NCI-H1092 (cell line): Measurements from ENCODE around the gene NECTIN2.
"Not testable (repeated sequence)": the region's sequence is repeated elsewhere in the genome, so short reads cannot be mapped to it uniquely, and the experiment has no call there.

Experiments
- DNase-seq: peaks from one replicate; lab custom pipeline; 2025; lab: John Stamatoyannopoulos, UW

NECTIN2 gene

DNA sequence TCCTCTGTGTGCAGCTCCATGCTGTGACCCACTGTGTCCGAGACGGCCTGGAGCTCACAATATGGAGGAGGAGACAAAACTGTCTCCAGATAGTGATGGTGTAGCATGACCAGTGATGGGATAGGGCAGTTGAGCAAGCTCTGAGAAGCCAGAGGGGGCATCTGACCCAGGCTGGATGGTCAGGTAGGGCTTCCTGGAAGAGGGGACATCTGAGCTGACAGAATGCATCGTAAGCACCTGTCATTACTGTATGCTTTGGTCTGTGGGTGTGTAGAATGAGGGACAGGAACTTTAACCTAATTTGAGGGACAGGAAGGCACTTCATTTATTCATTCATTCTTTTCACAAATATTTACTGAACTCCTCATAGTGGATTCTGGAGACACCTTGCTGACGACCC, 38.5 kb downstream of the NECTIN2 start:
- DNase-seq: no peak

DNA sequence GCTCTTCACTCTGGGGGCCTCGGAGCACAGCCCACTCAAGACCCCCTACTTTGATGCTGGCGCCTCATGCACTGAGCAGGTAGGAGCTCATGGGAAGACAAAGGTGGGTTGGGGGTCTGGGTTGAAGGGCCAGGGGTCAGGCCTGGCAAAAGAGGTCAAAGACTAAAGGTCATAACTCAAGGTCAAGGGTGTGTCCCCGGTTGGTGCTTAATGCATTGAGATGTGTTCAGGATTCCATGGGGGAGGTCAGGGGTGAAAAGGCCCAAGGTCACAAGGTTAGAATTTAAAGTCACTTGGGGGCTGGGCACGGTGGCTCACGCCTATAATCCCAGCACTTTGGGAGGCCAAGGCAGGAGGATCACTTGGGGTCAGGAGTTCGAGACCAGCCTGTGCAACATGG, 40.0 kb downstream of the NECTIN2 start:
- DNase-seq: no peak

- DNase-seq: no peak
These were observed 41.6 kb downstream of the NECTIN2 start for GRCh38 chr19:44887648-44888047.

GRCh38 chr19:44888335-44888734, 42.2 kb downstream of the NECTIN2 start:
- DNase-seq: not testable (repeated sequence)

- DNase-seq: no peak
These were observed 43.8 kb downstream of the NECTIN2 start for GRCh38 chr19:44889830-44890365.

DNA sequence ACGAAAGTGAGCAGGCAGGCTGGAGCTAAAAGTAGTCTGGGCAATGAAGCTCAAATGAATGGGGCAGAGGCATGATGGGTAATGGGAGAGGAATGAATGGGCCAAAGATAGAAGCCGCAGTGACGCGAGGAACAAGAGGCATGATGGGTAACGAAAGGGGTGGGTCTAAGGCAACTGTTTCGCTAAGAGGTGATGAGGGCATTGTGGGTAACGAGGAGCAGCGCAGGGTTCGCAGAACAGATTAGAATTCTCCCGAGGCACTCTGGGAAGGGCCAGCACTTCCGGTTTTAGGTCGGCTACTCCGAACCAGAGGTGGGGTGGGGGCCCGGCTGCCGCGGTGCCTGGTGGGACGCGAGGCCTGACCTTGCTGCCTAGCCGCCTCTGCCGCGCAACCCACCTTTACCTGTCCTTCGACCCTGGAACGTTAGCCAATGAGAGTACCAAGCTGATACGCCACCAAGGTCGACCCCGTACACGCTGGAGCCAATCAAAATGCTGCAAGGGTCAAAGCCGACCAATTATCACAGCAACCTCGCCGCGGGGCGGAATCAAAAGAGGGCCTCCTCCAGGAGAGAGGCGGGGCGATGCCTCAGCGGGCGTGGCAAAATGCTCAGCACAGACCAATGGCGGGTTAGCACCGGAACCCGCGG, 44.4 kb downstream of the NECTIN2 start:
- DNase-seq: peak; percentile 100

- DNase-seq: peak; percentile 100
These were observed 45.2 kb downstream of the NECTIN2 start, which contains the start of gene TOMM40 for GRCh38 chr19:44891016-44891882. Gene TOMM40 (plus strand): TSS chr19:44891254. CDS start chr19:44891416, 162 bp downstream.

DNA sequence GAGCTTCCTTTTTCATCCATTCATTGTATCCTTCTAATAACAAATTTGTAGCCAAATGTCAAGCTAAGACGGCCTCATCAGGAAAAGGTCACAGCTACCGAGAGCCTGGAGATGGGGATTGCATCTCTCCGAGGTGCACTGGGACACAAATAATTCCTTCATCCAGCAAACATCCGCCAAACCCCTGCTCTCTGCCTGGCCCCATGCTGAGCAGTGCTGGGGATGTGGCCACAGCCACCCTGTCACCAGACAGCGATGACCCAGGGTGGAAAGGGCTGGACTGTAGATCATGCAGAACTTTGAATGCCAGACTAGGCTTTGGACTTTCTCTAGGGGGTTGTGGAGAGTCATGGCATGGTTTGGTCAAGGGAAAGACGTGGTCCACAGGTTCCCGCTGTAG, 46.8 kb downstream of the NECTIN2 start:
- DNase-seq: no peak

GRCh38 chr19:44893332-44894051, 47.4 kb downstream of the NECTIN2 start:
- DNase-seq: no peak

GRCh38 chr19:44894052-44894400, 47.9 kb downstream of the NECTIN2 start:
- DNase-seq: no peak

DNA sequence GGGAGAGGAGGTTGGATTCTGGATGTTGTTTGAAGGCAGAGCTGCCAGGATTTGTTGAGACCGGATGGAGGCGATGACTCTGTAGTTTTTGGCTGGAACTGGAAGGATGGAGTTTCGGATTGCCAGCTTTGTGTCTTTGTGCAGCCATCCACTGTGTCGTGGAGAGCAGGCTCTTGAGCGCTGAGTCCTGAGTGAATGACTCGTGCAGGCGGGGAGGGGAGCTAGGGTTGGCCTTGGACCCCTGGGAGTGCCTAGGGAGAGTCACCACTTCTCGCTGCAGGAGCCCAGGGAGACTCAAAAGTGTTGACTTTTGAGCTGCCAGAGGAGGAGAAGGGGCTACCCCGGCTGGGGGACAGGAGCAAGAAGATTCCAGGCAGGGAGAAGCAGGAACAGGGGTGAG, 48.8 kb downstream of the NECTIN2 start:
- no peak for DNase-seq

- DNase-seq: no peak
These were observed 51.7 kb downstream of the NECTIN2 start for GRCh38 chr19:44897835-44898234.

DNA sequence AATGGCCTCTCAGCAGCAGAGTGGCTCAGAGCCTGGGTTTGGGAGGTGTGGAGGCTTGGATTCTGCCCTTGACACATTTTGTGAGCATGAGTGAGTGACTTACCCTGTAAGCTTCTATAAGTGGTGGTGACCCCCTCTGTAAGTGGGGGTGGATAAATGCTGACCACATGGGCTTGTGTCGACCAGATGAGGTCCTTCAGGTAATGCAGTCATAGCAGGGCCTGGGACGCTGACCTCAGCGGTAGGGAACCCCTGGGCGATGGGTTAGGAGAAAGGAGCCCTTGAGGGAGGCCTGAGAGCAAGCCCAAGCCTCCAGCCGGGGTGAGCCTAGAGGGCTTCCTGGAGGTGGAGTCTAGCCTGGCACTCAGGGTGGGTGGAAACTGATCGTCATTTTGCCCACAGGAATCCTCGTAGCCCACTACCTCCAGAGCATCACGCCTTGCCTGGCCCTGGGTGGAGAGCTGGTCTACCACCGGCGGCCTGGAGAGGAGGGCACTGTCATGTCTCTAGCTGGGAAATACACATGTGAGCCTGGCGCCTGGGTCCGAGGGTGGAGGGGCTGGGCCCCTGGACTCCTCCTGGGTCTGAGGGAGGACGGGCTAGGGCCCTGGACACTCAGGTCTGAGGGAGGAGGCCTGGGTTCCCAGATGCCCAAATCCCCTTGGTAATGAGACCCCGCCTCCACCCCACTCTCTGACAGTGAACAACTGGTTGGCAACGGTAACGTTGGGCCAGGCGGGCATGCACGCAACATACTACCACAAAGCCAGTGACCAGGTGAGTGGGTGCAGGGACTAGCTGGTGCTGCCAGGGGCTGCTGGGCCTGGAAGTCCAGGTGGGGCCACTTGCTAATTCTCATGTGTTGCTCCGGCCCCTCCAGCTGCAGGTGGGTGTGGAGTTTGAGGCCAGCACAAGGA, 54.5 kb downstream of the NECTIN2 start:
- no peak for DNase-seq

- no peak for DNase-seq
These were observed 57.1 kb downstream of the NECTIN2 start for GRCh38 chr19:44903216-44903601.

- no peak for DNase-seq
These were observed 57.7 kb downstream of the NECTIN2 start for GRCh38 chr19:44903602-44904425.

- DNase-seq: no peak
These were observed 58.4 kb downstream of the NECTIN2 start for GRCh38 chr19:44904426-44904994.

GRCh38 chr19:44905437-44906160, 59.5 kb downstream of the NECTIN2 start, which contains the start of gene APOE:
Gene APOE (plus strand): TSS chr19:44905796. CDS start chr19:44906625, 829 bp downstream.
- DNase-seq: no peak

- DNase-seq: no peak
These were observed 61.5 kb downstream of the NECTIN2 start for GRCh38 chr19:44907613-44908012.

- no peak for DNase-seq
These were observed 62.2 kb downstream of the NECTIN2 start for GRCh38 chr19:44908074-44908835.
